MM.1S (cell line): Measurements from ENCODE around the gene SMG6.

ENCODE experiments used
- DNase-seq: peaks from one replicate; pipeline ENCODE4 v3.0.0-alpha.2; 2015
- H2AFZ ChIP-seq: fragments of 300-600 bp; sonication (generic); 2 replicates; pipeline ENCODE4 v1.6.0; 2016; ENCODE audit warnings: antibody characterized with exemption, low read length
- H3F3A ChIP-seq: fragments of 300-600 bp; sonication (generic); 2 replicates; pipeline ENCODE4 v1.6.1; 2016; ENCODE audit warnings: mild to moderate bottlenecking, antibody characterized with exemption, low read length, moderate library complexity, mixed read lengths; ENCODE audit not compliant: insufficient read depth
- H3K27ac ChIP-seq: fragments of 300-600 bp; sonication (generic); 2 replicates; pipeline ENCODE4 v1.5.1; 2016; ENCODE audit warnings: mild to moderate bottlenecking, low read length
- H3K27me3 ChIP-seq: fragments of 300-600 bp; sonication (generic); replicated peaks from 2 replicates; pipeline ENCODE4 v1.6.0; 2016; ENCODE audit warnings: low read length; ENCODE audit not compliant: insufficient read depth
- H3K36me3 ChIP-seq: fragments of 300-600 bp; sonication (generic); replicated peaks from 2 replicates; pipeline ENCODE4 v1.6.1; 2016; ENCODE audit warnings: mild to moderate bottlenecking, low read length, mixed read lengths; ENCODE audit not compliant: insufficient read depth
- H3K4me1 ChIP-seq: fragments of 300-600 bp; sonication (generic); 2 replicates; pipeline ENCODE4 v1.6.1; 2016; ENCODE audit warnings: low read length, mixed read lengths
- H3K4me2 ChIP-seq: fragments of 300-600 bp; sonication (generic); 2 replicates; pipeline ENCODE4 v1.6.0; 2016; ENCODE audit warnings: low read depth, low read length
- H3K4me3 ChIP-seq: fragments of 300-600 bp; sonication (generic); 2 replicates; pipeline ENCODE4 v1.5.1; 2016; ENCODE audit warnings: low read length, mixed read lengths
- H3K79me2 ChIP-seq: fragments of 300-600 bp; sonication (generic); 2 replicates; pipeline ENCODE4 v1.6.1; 2016; ENCODE audit warnings: mixed run types, low read length, mixed read lengths
- H3K9ac ChIP-seq: fragments of 300-600 bp; sonication (generic); 2 replicates; pipeline ENCODE4 v1.6.1; 2016; ENCODE audit warnings: low read length, mixed read lengths
- H3K9me2 ChIP-seq: fragments of 300-600 bp; sonication (generic); replicated peaks from 2 replicates; pipeline ENCODE4 v1.6.1; 2016; ENCODE audit warnings: mild to moderate bottlenecking, low read length, mixed read lengths; ENCODE audit not compliant: insufficient read depth
- H3K9me3 ChIP-seq: fragments of 300-600 bp; sonication (generic); replicated peaks from 2 replicates; pipeline ENCODE4 v1.6.1; 2016; ENCODE audit warnings: mild to moderate bottlenecking, low read length, mixed read lengths; ENCODE audit not compliant: insufficient read depth
- H4K20me1 ChIP-seq: fragments of 300-600 bp; sonication (generic); 2 replicates; pipeline ENCODE4 v1.6.1; 2016; ENCODE audit warnings: mild to moderate bottlenecking, low read length, moderate library complexity, mixed read lengths; ENCODE audit not compliant: insufficient read depth
- CTCF ChIP-seq: fragments of 300-600 bp; sonication (generic); IDR thresholded peaks from 2 replicates; pipeline ENCODE4 v1.5.1; 2016; ENCODE audit warnings: antibody characterized with exemption, low read length, mixed read lengths
- EZH2 ChIP-seq: fragments of 300-600 bp; sonication (generic); optimal IDR thresholded peaks from 2 replicates; pipeline ENCODE3; 2017; ENCODE audit warnings: low read depth, mild to moderate bottlenecking, antibody characterized with exemption, low read length, mixed read lengths
- EZH2phosphoT487 ChIP-seq: fragments of 300-600 bp; sonication (generic); IDR thresholded peaks from 2 replicates; pipeline ENCODE4 v1.6.1; 2018; ENCODE audit warnings: antibody characterized with exemption, low read length

The SMG6 gene

GRCh38 chr17:2292100-2292499 is 11.5 kb downstream of the SMG6 start:
- Histone ChIP-seq H2AFZ (no peak overlapping the region), H3K4me3 (no peak overlapping the region), H3K79me2 (peaks cover 35% of the 10 kb centered on the region), H3K4me2 (no peak overlapping the region), H3K9me3 (no peaks in the 10 kb centered on the region), H3K27me3 (no peaks in the 10 kb centered on the region), H4K20me1 (no peaks in the 10 kb centered on the region), H3K36me3 (0 out of 2 replicates have a peak, but pooled peaks cover 7% of the 10 kb centered on the region), H3K27ac (no peak overlapping the region), H3K9ac (no peak overlapping the region), H3K9me2 (no peaks in the 10 kb centered on the region), H3K4me1 (peaks cover 33% of the 10 kb centered on the region), H3F3A (peaks cover 9% of the 10 kb centered on the region)
- TF ChIP-seq EZH2 (no peak), EZH2phosphoT487 (no peak), CTCF (no peak)
- DNase-seq, result no peak

- peak overlapping the region; percentile 68 for H3K4me2 ChIP-seq
- no peaks in the 10 kb centered on the region for H3K9me2 ChIP-seq
- H3K79me2 ChIP-seq, result peaks cover 29% of the 10 kb centered on the region
- H3K27me3 ChIP-seq, result no peaks in the 10 kb centered on the region
- peaks cover 33% of the 10 kb centered on the region for H3K4me1 ChIP-seq
- peaks cover 9% of the 10 kb centered on the region for H3F3A ChIP-seq
- no peaks in the 10 kb centered on the region for H4K20me1 ChIP-seq
- 0 out of 2 replicates have a peak overlapping the region, but pooled peaks have one; percentile 1 for H3K4me3 ChIP-seq
- H2AFZ ChIP-seq, result 0 out of 2 replicates have a peak overlapping the region, but pooled peaks have one; percentile 15
- peak; percentile 50 for DNase-seq
- H3K36me3 ChIP-seq, result 0 out of 2 replicates have a peak, but pooled peaks cover 7% of the 10 kb centered on the region
- no peaks in the 10 kb centered on the region for H3K9me3 ChIP-seq
- H3K9ac ChIP-seq, result peak overlapping the region; percentile 10; the same call in 1 of the 2 replicates
- TF ChIP-seq CTCF (no peak), EZH2 (no peak), EZH2phosphoT487 (no peak)
- peak overlapping the region; percentile 77 for H3K27ac ChIP-seq
Measured at GRCh38 chr17:2289878-2290478, 13.6 kb downstream of the SMG6 start.

- H3F3A ChIP-seq, result no peaks in the 10 kb centered on the region
Measured at GRCh38 chr17:2283302-2283701, 20.3 kb downstream of the SMG6 start.

More at GRCh38 chr17:2283302-2283701, 20.3 kb downstream of the SMG6 start:
- Histone ChIP-seq H4K20me1 (no peaks in the 10 kb centered on the region), H3K9ac (no peak overlapping the region), H3K36me3 (0 out of 2 replicates have a peak, but pooled peaks cover 9% of the 10 kb centered on the region), H3K27ac (no peak overlapping the region), H2AFZ (no peak overlapping the region), H3K79me2 (peaks cover 12% of the 10 kb centered on the region), H3K4me3 (no peak overlapping the region), H3K9me3 (no peaks in the 10 kb centered on the region), H3K4me1 (peaks cover 17% of the 10 kb centered on the region), H3K4me2 (no peak overlapping the region), H3K27me3 (no peaks in the 10 kb centered on the region), H3K9me2 (no peaks in the 10 kb centered on the region)
- TF ChIP-seq EZH2phosphoT487, result no peak
- no peak for TF ChIP-seq CTCF
- TF ChIP-seq EZH2, result no peak
- DNase-seq, result no peak
